HepG2 (cell line): ENCODE results near the gene CD68. TPM values are rescaled to one million over a fixed set of nuclear protein-coding genes. Genes with fewer than 3 reads are reported as not detected.
A peak's percentile ranks its signal among the peaks of the same experiment; 100 is the strongest.

ENCODE experiments used
- ATF3 ChIP-seq: sonication (generic); formaldehyde crosslinking; IDR thresholded peaks from 2 replicates; pipeline ENCODE4 v1.4.0; 2020; ENCODE audit warnings: missing genetic modification reagents
- DPF2 ChIP-seq: sonication (generic); formaldehyde crosslinking; IDR thresholded peaks from 2 replicates; pipeline ENCODE4 v1.4.0; 2020; ENCODE audit warnings: mild to moderate bottlenecking, low read depth, missing genetic modification reagents, borderline replicate concordance
- E2F1 ChIP-seq: sonication (generic); formaldehyde crosslinking; IDR thresholded peaks from 2 replicates; pipeline ENCODE4 v1.5.0; 2020; ENCODE audit warnings: missing genetic modification reagents
- ELF4 ChIP-seq: sonication (generic); formaldehyde crosslinking; IDR thresholded peaks from 2 replicates; pipeline ENCODE4 v1.5.0; 2020; ENCODE audit warnings: missing genetic modification reagents, mild to moderate bottlenecking, moderate library complexity, borderline replicate concordance
- ETV6 ChIP-seq: sonication (generic); formaldehyde crosslinking; conservative IDR thresholded peaks from 2 replicates; pipeline ENCODE4 v1.4.0; 2020; ENCODE audit warnings: missing genetic modification reagents
- FOXJ3 ChIP-seq: sonication (generic); formaldehyde crosslinking; IDR thresholded peaks from 2 replicates; pipeline ENCODE4 v1.4.0; 2020; ENCODE audit warnings: missing genetic modification reagents, mild to moderate bottlenecking, borderline replicate concordance
- HNF4A ChIP-seq: sonication (generic); formaldehyde crosslinking; IDR thresholded peaks from 2 replicates; pipeline ENCODE4 v1.4.0; 2020; ENCODE audit warnings: missing genetic modification reagents
- HOXD1 ChIP-seq: sonication (generic); formaldehyde crosslinking; IDR thresholded peaks from 2 replicates; pipeline ENCODE4 v1.5.0; 2020; ENCODE audit warnings: missing genetic modification reagents
- IKZF4 ChIP-seq: sonication (generic); formaldehyde crosslinking; IDR thresholded peaks from 2 replicates; pipeline ENCODE4 v1.5.1; 2020; ENCODE audit warnings: borderline replicate concordance, mild to moderate bottlenecking, low read depth, missing genetic modification reagents; ENCODE audit errors: not compliant biosample characterization
- NR1H2 ChIP-seq: sonication (generic); formaldehyde crosslinking; IDR thresholded peaks from 2 replicates; pipeline ENCODE4 v1.8.1; 2022; ENCODE audit warnings: low read depth, missing genetic modification reagents, borderline replicate concordance
- PHF5A ChIP-seq: IDR thresholded peaks from one replicate; pipeline ENCODE4 v1.6.1; 2018; ENCODE audit warnings: low read depth, missing genetic modification reagents; ENCODE audit not compliant: unreplicated experiment
- SIX4 ChIP-seq: sonication (generic); formaldehyde crosslinking; IDR thresholded peaks from 2 replicates; pipeline ENCODE4 v1.4.0; 2020; ENCODE audit warnings: missing genetic modification reagents
- SMC3 ChIP-seq: IDR thresholded peaks from 2 replicates; pipeline ENCODE4 v1.6.1; 2011; ENCODE audit warnings: low read length, improper control_type of control experiment
- TCF7 ChIP-seq: sonication (generic); IDR thresholded peaks from 2 replicates; pipeline ENCODE4 v1.6.1; 2016; ENCODE audit warnings: antibody characterized with exemption, low read depth
- THYN1 ChIP-seq: sonication (generic); formaldehyde crosslinking; IDR thresholded peaks from 2 replicates; pipeline ENCODE4 v1.8.1; 2023; ENCODE audit warnings: low read depth, mild to moderate bottlenecking, moderate library complexity, missing genetic modification reagents, borderline replicate concordance
- TRIM22 ChIP-seq: fragments of 450-650 bp; IDR thresholded peaks from 2 replicates; pipeline ENCODE4 v1.6.1; 2017
- ZNF160 ChIP-seq: sonication (generic); formaldehyde crosslinking; IDR thresholded peaks from 2 replicates; pipeline ENCODE4 v1.8.0; 2022; ENCODE audit warnings: mild to moderate bottlenecking, inconsistent platforms, missing genetic modification reagents
- ZNF274 ChIP-seq: sonication (generic); formaldehyde crosslinking; IDR thresholded peaks from 2 replicates; pipeline ENCODE4 v1.5.1; 2020; ENCODE audit warnings: mild to moderate bottlenecking, missing genetic modification reagents
- ZNF773 ChIP-seq: sonication (generic); formaldehyde crosslinking; IDR thresholded peaks from 2 replicates; pipeline ENCODE4 v1.4.0; 2020; ENCODE audit warnings: missing genetic modification reagents, borderline replicate concordance
- ZXDC ChIP-seq: sonication (generic); formaldehyde crosslinking; IDR thresholded peaks from 2 replicates; pipeline ENCODE4 v1.5.0; 2020; ENCODE audit warnings: mild to moderate bottlenecking, missing genetic modification reagents
- polyA plus RNA-seq, 8 experiments: library from polyadenylated mRNA; depleted of rRNA in 3 of 8; stranded (reverse) in 7 of 8; unstranded in 1 of 8; fragments of >200 nt; fragmentation: Illumina TruSeq in 4 of 8; extraction: Trizol in 4 of 8; gene quantifications; 2 replicates each; pipeline versions ENCODE4 v1.2.1 to v1.2.3, GENCODE V29; 2011 to 2016; ENCODE audit warnings: low read depth in 4 of 8, missing spikeins in 1 of 8, mixed read lengths in 1 of 8; ENCODE audit not compliant: insufficient read depth in 1 of 8
- total RNA-seq, 5 experiments: library from RNA; depleted of rRNA; stranded (reverse); fragments of >200 nt; fragmentation: Illumina TruSeq; extraction: Trizol; gene quantifications; 2 replicates each; pipeline ENCODE4 v1.2.3, GENCODE V29; 2016; ENCODE audit warnings: low read depth in 1 of 5

The CD68 gene
- total and polyA plus RNA-seq, 2 of the 13 experiments (the other 11 are each of a cell fraction or from before 2014, with no cell fraction given) = 10.3 to 104 TPM

- TF ChIP-seq ZXDC (CRISPR knock-in tag) = no peak
- TF ChIP-seq ETV6 (CRISPR knock-in tag) = no peak
- TF ChIP-seq ZNF274 (CRISPR knock-in tag) = 0 out of 2 replicates have a peak, but pooled peaks have one; percentile 73
- TF ChIP-seq TRIM22 = no peak
- TF ChIP-seq ZNF160 = no peak
- no peak for TF ChIP-seq E2F1
- no peak for TF ChIP-seq ATF3 (CRISPR knock-in tag)
- no peak for TF ChIP-seq TCF7
- no peak for TF ChIP-seq ELF4 (CRISPR knock-in tag)
- peak; percentile 56; the same call in 1 of the 2 replicates for TF ChIP-seq HNF4A (CRISPR knock-in tag)
- TF ChIP-seq THYN1 = no peak
- no peak for TF ChIP-seq SMC3
- no peak for TF ChIP-seq PHF5A (CRISPR knock-in tag)
- TF ChIP-seq HOXD1 (CRISPR knock-in tag) = no peak; the same call in 1 of the 2 replicates
- TF ChIP-seq ZNF773 (CRISPR knock-in tag) = no peak
- TF ChIP-seq DPF2 (CRISPR knock-in tag) = 0 out of 2 replicates have a peak, but pooled peaks have one; percentile 38
- TF ChIP-seq SIX4 (CRISPR knock-in tag) = no peak
- peak; percentile 62 for TF ChIP-seq IKZF4 (CRISPR knock-in tag)
- TF ChIP-seq NR1H2 (CRISPR knock-in tag) = no peak
- no peak for TF ChIP-seq FOXJ3 (CRISPR knock-in tag)
Measured at GRCh38 chr17:7557147-7557764, 22.2 kb upstream of the CD68 start (continued).
